Mucosa of descending colon (tissue), 3 donors: ENCODE measurements around the gene CEP83. TPM values are rescaled to one million over a fixed set of nuclear protein-coding genes. Genes with fewer than 3 reads are reported as not detected.
"Not testable (repeated sequence)": the region's sequence is repeated elsewhere in the genome, so short reads cannot be mapped to it uniquely, and the experiment has no call there.

ENCODE experiments used
- ATAC-seq: fragments of 200-7000 bp; cut with Tn5 transposase; one replicate; pipeline ENCODE4 v1.9.1; 2020; ENCODE audit warnings: mild to moderate bottlenecking, moderate library complexity
- DNase-seq, 3 donors: peaks; one replicate each; pipeline ENCODE4 v3.0.0-alpha.2; 2020
- H3K36me3 ChIP-seq: fragments of 200-600 bp; one replicate; pipeline ENCODE4 v1.8.0; 2021; ENCODE audit warnings: low read depth, mild to moderate bottlenecking
- H3K4me1 ChIP-seq: fragments of 200-600 bp; one replicate; pipeline ENCODE4 v1.8.0; 2021; ENCODE audit warnings: low read depth, mild to moderate bottlenecking
- H3K4me3 ChIP-seq: fragments of 200-600 bp; one replicate; pipeline ENCODE4 v1.8.0; 2021; ENCODE audit warnings: mild to moderate bottlenecking
- H3K9me3 ChIP-seq: fragments of 200-600 bp; one replicate; pipeline ENCODE4 v1.8.0; 2021; ENCODE audit warnings: mild to moderate bottlenecking
- intact Hi-C, 2 donors: fragments of 100-400 bp; cut with DNase I in 1 of 2; cut with micrococcal nuclease in 1 of 2; formaldehyde crosslinking; loops; one replicate each; pipeline versions ENCODE4 v1.11.0 to v1.11.1; 2022; cut with DNase I, micrococcal nuclease
- total RNA-seq, 3 donors: library from RNA; stranded (reverse); fragmentation: NEBNext Ultra II Directional in 2 of 3; extraction: Animal tissue kit (Norgen Biotek cat#: 25700) in 2 of 3; gene quantifications; one replicate each; pipeline versions ENCODE4 v1.2.1 to v1.2.4, GENCODE V29; 2021 to 2023
- TF ChIP-seq, protein P1 (sequence below): fragments of 200-600 bp; IDR thresholded peaks from one replicate; pipeline ENCODE4 v1.8.0; 2022; ENCODE audit warnings: antibody characterized with exemption, mild to moderate bottlenecking
- donor health status: DM: no; HTN: no; CAD: no; lungs with moderate emphysema.
- donor health status: DM: no; HTN: no; CAD: no.
- donor health status: DM: no; HTN: yes; CAD: no.

The CEP83 gene
- total RNA-seq, 3 donors from 2014 or later: 11.7 to 14.4 (median 14.3) TPM

DNA sequence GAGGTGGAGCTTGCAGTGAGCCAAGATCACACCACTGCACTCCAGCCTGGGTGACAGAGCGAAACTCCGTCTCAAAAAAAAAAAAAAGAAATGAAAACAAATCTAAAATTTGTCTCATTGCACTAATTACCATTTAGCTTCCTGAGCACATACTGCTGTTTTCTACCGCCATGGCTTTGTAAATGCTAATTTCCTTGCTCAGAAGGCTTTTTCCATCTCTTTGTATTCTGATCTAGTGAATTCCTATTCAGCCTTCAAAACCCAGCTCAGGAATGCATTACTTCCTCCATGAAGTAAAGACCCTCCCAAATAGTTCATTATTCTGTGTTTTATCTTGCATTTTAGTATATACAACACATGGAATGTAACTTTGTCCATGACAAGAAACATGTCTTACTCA, 33.6 kb downstream of the CEP83 start:
- no peak for ATAC-seq
- Histone ChIP-seq H3K4me1 (no peaks in the 10 kb centered on the region), H3K4me3 (no peak overlapping the region), H3K36me3 (no peaks in the 10 kb centered on the region), H3K9me3 (peaks cover 39% of the 10 kb centered on the region)
- TF ChIP-seq, protein P1, sequence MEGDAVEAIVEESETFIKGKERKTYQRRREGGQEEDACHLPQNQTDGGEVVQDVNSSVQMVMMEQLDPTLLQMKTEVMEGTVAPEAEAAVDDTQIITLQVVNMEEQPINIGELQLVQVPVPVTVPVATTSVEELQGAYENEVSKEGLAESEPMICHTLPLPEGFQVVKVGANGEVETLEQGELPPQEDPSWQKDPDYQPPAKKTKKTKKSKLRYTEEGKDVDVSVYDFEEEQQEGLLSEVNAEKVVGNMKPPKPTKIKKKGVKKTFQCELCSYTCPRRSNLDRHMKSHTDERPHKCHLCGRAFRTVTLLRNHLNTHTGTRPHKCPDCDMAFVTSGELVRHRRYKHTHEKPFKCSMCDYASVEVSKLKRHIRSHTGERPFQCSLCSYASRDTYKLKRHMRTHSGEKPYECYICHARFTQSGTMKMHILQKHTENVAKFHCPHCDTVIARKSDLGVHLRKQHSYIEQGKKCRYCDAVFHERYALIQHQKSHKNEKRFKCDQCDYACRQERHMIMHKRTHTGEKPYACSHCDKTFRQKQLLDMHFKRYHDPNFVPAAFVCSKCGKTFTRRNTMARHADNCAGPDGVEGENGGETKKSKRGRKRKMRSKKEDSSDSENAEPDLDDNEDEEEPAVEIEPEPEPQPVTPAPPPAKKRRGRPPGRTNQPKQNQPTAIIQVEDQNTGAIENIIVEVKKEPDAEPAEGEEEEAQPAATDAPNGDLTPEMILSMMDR: no peak
- intact Hi-C loops: no loop called here
- DNase-seq: no peak

DNA sequence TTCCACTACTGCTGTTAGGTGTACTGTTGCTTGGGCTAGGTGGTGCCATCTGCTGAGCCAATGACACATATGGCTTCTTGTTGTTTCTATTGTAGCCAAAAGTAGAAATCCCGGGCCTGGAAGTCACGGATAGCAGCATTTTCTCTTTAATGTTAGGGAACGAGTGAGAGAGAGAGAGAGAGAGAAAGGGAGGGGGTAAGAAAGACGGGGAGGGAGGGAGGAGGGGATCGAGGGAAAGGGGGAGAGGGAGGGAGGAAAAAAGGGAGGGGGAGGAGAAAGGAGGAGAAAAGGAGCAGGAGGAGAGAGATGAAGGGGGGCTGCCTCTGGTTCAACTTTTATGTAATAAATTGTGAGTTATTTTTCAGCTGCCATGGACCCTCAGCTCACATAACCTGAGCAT, 34.8 kb downstream of the CEP83 start:
- intact Hi-C loops, H3K4me1 ChIP-seq, H3K4me3 ChIP-seq, H3K36me3 ChIP-seq, DNase-seq: not testable (repeated sequence)
- peaks cover 40% of the 10 kb centered on the region for H3K9me3 ChIP-seq
- peak; percentile 31 for ATAC-seq

DNA sequence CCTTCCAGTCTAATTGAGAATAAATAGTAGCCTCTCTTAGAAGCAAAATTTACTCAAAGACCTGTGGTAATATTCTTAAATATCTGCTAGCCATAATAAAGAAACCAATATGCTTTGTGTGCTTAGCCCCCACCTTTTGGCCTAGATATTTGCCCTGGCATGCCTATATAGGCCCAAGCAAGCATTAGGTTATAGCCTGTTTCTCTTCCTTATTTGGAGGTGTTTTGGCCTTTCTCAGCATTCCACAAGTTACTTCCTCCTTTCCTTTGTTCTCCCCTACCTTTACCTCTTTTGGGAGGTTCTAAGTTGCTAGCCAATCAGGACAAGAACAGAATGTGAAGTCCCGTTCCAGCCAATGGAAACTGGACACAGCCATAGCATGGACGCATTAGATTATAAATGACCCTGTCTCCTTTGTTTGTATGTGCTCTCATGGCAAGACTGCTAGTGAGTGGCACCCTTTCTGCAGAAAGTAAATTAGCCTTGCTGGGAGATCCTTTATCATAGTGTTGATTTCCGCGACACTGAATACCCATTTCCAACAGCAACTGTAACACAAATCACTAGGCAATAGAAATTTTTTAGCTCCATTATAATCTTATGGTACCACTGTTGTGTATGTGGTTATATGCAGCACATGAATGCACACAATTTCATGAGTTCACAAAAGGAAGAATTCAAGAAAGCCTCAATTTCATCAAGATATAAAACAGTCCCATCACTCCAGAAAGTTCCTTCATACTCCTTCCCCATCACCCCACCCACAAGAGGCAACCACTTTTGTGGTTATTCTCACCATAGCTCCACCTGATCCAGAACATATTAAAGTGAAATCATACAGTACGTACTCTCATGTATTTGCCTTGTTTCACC, 37.6 kb downstream of the CEP83 start:
- H3K4me3 ChIP-seq: no peak overlapping the region
- H3K4me1 ChIP-seq: no peaks in the 10 kb centered on the region
- no peaks in the 10 kb centered on the region for H3K36me3 ChIP-seq
- DNase-seq (no peak), ATAC-seq (no peak)
- intact Hi-C loops: no loop called here
- TF ChIP-seq, protein P1: no peak
- peaks cover 39% of the 10 kb centered on the region for H3K9me3 ChIP-seq

DNA sequence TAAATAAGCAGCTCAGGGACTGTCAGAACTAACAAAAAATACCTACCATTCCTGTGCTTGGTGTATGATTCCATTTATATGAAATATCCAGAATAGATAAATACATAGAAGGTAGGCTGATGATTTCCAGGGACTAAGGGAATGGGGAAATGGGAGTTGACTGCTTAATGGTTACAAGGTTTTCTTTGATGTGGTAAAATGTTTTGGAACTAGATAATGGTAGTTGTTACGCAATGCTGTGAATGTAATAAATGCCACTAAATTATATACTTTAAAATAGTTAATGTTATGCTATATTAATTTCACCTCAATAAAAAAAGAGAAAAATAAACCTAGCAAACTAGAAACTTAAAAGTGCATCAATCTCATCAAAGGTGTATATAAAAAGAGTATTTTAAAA, 41.1 kb downstream of the CEP83 start:
- H3K36me3 ChIP-seq: no peaks in the 10 kb centered on the region
- TF ChIP-seq, protein P1: no peak
- DNase-seq (no peak), ATAC-seq (no peak)
- H3K4me1 ChIP-seq: no peaks in the 10 kb centered on the region
- intact Hi-C loops: no loop called here
- H3K4me3 ChIP-seq: no peak overlapping the region
- H3K9me3 ChIP-seq: peaks cover 35% of the 10 kb centered on the region

DNA sequence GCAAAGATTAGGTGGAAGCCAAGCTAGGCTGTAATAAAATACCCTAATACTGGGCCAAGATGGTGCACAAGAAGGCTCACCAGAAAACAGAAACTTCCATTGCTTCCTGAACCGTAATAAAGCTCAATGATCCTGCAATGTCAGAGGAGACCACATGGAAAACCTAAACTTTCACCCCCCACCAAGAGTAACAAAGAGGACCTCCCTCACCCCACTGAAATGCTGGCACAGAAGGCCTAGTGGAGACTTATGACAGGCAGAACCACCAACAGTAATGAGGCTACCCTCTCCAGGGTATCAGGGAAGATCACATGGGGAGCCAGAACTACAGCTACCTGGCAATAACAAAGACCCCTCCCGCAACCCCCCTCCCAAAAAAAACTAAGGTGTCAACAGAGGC, 43.1 kb downstream of the CEP83 start:
- no peaks in the 10 kb centered on the region for H3K36me3 ChIP-seq
- no peaks in the 10 kb centered on the region for H3K4me1 ChIP-seq
- intact Hi-C loops: no loop called here
- DNase-seq (no peak), ATAC-seq (no peak)
- H3K9me3 ChIP-seq: peaks cover 16% of the 10 kb centered on the region
- TF ChIP-seq, protein P1: no peak
- H3K4me3 ChIP-seq: no peak overlapping the region

DNA sequence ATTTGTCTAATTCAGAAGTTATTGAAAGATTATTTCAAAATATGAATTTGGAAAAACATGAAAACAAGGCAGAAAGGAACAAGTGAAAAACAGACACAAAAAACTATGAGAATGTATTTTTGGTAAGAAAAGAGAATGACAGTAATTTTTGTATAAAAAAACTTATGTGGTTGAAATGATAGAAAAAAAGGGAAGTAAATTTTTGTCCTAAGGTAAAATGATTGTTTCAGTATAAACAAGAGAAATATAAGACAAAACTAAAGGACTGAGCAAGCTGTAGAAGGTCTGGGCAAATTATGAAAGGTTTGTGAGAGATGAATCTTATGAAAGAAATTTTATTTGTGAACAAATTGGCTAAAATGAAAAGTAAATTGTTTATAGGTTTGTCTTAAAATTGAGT, 44.6 kb downstream of the CEP83 start:
- TF ChIP-seq, protein P1: no peak
- intact Hi-C loops: no loop called here

More for the DNA sequence above, 44.6 kb downstream of the CEP83 start:
- Histone ChIP-seq H3K36me3 (no peaks in the 10 kb centered on the region), H3K9me3 (peaks cover 1% of the 10 kb centered on the region), H3K4me3 (no peak overlapping the region), H3K4me1 (no peaks in the 10 kb centered on the region)
- no peak for ATAC-seq
- DNase-seq: no peak
